ENCODE measurements around the gene ACOX1.

Gene ACOX1

GRCh38 chr17:75926456-75926855 lies 52.5 kb downstream of the ACOX1 start:
- Histone ChIP-seq H3K4me3 (ENCODE audit: control insufficient read depth in 1 of 7, extremely low read depth in 1 of 7, insufficient read depth in 4 of 7, low read depth in 2 of 7, low read length in 6 of 7) (no peak overlapping the region), H3K4me1 (ENCODE audit: control extremely low read depth in 1 of 4, control insufficient read depth in 4 of 4, insufficient read depth in 4 of 4, low read length in 3 of 4) (peaks cover 0 to 1% (median 0%) of the 10 kb centered on the region in 4 experiments), H3K27ac (ENCODE audit: insufficient read depth in 1 of 2, low read depth in 1 of 2, low read length in 2 of 2, poor library complexity in 1 of 2, severe bottlenecking in 2 of 2) (no peak overlapping the region), H3K9me3 (ENCODE audit: control extremely low read depth in 1 of 5, control insufficient read depth in 4 of 5, insufficient read depth in 2 of 5, low read depth in 1 of 5, low read length in 4 of 5) (no peaks in the 10 kb centered on the region), H3K27me3 (replicated peaks in 2 of 5; ENCODE audit: control insufficient read depth in 4 of 5, insufficient read depth in 5 of 5, low read length in 4 of 5) (no peaks in the 10 kb centered on the region), H3K36me3 (ENCODE audit: control insufficient read depth in 4 of 4, insufficient read depth in 4 of 4, low read length in 3 of 4) (peaks cover 0 to 34% (median 9%) of the 10 kb centered on the region in 4 experiments)
- WGBS (ENCODE audit: insufficient coverage), result 94% methylated on average over 4 of the region's 4 CpGs
- no peak for DNase-seq
- ChIA-PET CTCF (interaction anchor here (1.1 to 9.0 kb wide), 7 partner anchors 9 to 83 kb away, joined by 3 to 52 read pairs (median 6); partner anchors contain the start of genes MRPL38 and TRIM65), POLR2A (no interaction called here)

DNA sequence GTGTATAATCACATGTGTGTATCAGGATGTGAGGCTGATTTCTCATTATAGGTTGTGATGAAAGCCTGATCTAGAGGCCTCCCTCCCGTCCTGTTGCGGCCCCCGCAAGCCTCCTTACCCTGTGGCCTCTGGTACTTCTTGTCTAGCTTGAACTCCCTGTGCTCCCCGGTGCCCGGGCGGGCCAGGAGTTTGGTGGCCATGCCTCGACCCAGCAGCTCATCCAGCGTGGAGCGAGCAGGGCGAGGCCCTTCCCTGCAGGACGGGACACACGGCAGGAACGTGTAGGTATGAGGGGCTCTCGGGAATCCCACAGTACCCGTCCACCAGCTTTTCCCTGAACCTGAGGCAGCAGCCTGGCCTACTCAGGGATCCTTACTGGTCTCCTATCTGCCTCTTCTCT lies 53.1 kb downstream of the ACOX1 start:
- DNase-seq, result no peak
- no peak overlapping the region for H3K4me3 ChIP-seq (ENCODE audit: control insufficient read depth in 1 of 7, extremely low read depth in 1 of 7, insufficient read depth in 4 of 7, low read depth in 2 of 7, low read length in 6 of 7)

DNA sequence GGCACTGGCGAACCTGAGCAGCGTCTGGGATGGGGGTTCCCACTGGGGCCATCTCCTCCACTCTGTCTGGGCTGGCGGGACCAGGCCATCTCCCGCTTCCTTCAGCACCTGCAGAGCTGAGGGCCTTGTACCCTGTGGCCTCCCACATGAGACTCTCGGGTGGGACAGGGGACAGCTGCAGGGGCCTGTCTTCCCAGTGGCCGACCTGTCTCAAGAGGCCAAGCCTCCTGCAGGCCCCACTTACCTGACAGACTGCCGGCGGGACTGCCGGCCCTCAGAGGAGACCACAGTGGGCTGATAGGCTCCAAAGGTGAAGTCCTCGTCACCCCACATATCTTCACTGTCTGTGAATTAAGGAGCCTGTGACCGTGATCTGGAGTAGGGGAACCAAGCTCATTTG lies 53.9 kb downstream of the ACOX1 start:
- Histone ChIP-seq H3K27me3 (replicated peaks in 2 of 5; ENCODE audit: control insufficient read depth in 4 of 5, insufficient read depth in 5 of 5, low read length in 4 of 5) (no peaks in the 10 kb centered on the region), H3K36me3 (ENCODE audit: control insufficient read depth in 4 of 4, insufficient read depth in 4 of 4, low read length in 3 of 4) (peaks cover 0 to 37% (median 10%) of the 10 kb centered on the region in 4 experiments), H3K4me1 (ENCODE audit: control extremely low read depth in 1 of 4, control insufficient read depth in 4 of 4, insufficient read depth in 4 of 4, low read length in 3 of 4) (peaks cover 0 to 1% (median 0%) of the 10 kb centered on the region in 4 experiments), H3K9me3 (ENCODE audit: control extremely low read depth in 1 of 5, control insufficient read depth in 4 of 5, insufficient read depth in 2 of 5, low read depth in 1 of 5, low read length in 4 of 5) (no peaks in the 10 kb centered on the region), H3K27ac (ENCODE audit: insufficient read depth in 1 of 2, low read depth in 1 of 2, low read length in 2 of 2, poor library complexity in 1 of 2, severe bottlenecking in 2 of 2) (no peak overlapping the region), H3K4me3 (ENCODE audit: control insufficient read depth in 1 of 7, extremely low read depth in 1 of 7, insufficient read depth in 4 of 7, low read depth in 2 of 7, low read length in 6 of 7) (no peak overlapping the region)
- WGBS (ENCODE audit: insufficient coverage), result 97% methylated on average over 10 of the region's 11 CpGs
- ChIA-PET POLR2A (no interaction called here), CTCF (interaction anchor here (0.6 to 9.0 kb wide), 7 partner anchors 9 to 186 kb away, joined by 3 to 52 read pairs (median 3); no protein-coding TSS in a partner anchor)
- DNase-seq, result no peak

More for the DNA sequence above, 53.1 kb downstream of the ACOX1 start:
- Histone ChIP-seq H3K4me1 (ENCODE audit: control extremely low read depth in 1 of 4, control insufficient read depth in 4 of 4, insufficient read depth in 4 of 4, low read length in 3 of 4) (peaks cover 0 to 1% (median 0%) of the 10 kb centered on the region in 4 experiments), H3K36me3 (ENCODE audit: control insufficient read depth in 4 of 4, insufficient read depth in 4 of 4, low read length in 3 of 4) (peaks cover 0 to 34% (median 9%) of the 10 kb centered on the region in 4 experiments), H3K9me3 (ENCODE audit: control extremely low read depth in 1 of 5, control insufficient read depth in 4 of 5, insufficient read depth in 2 of 5, low read depth in 1 of 5, low read length in 4 of 5) (no peaks in the 10 kb centered on the region), H3K27me3 (replicated peaks in 2 of 5; ENCODE audit: control insufficient read depth in 4 of 5, insufficient read depth in 5 of 5, low read length in 4 of 5) (no peaks in the 10 kb centered on the region), H3K27ac (ENCODE audit: insufficient read depth in 1 of 2, low read depth in 1 of 2, low read length in 2 of 2, poor library complexity in 1 of 2, severe bottlenecking in 2 of 2) (no peak overlapping the region)
- ChIA-PET CTCF (interaction anchor here (0.9 to 9.0 kb wide), 9 partner anchors 8 to 84 kb away, joined by 3 to 52 read pairs (median 4); partner anchors contain the start of gene TRIM65), POLR2A (no interaction called here)
- WGBS (ENCODE audit: insufficient coverage), result 99% methylated on average over 11 of the region's 15 CpGs

GRCh38 chr17:75922963-75923874 lies 55.7 kb downstream of the ACOX1 start:
- H3K4me1 ChIP-seq (ENCODE audit: control extremely low read depth in 1 of 4, control insufficient read depth in 4 of 4, insufficient read depth in 4 of 4, low read length in 3 of 4), result peaks cover 0 to 1% (median 0%) of the 10 kb centered on the region in 4 experiments
- no peak overlapping the region for H3K4me3 ChIP-seq (ENCODE audit: control insufficient read depth in 1 of 7, extremely low read depth in 1 of 7, insufficient read depth in 4 of 7, low read depth in 2 of 7, low read length in 6 of 7)
- WGBS (ENCODE audit: insufficient coverage), result 96% methylated on average over 17 of the region's 19 CpGs
- DNase-seq, result no peak
- peaks cover 0 to 45% (median 15%) of the 10 kb centered on the region in 4 experiments for H3K36me3 ChIP-seq (ENCODE audit: control insufficient read depth in 4 of 4, insufficient read depth in 4 of 4, low read length in 3 of 4)
- H3K9me3 ChIP-seq (ENCODE audit: control extremely low read depth in 1 of 5, control insufficient read depth in 4 of 5, insufficient read depth in 2 of 5, low read depth in 1 of 5, low read length in 4 of 5), result no peaks in the 10 kb centered on the region
- no peaks in the 10 kb centered on the region for H3K27me3 ChIP-seq (replicated peaks in 2 of 5; ENCODE audit: control insufficient read depth in 4 of 5, insufficient read depth in 5 of 5, low read length in 4 of 5)
- POLR2A ChIA-PET, result no interaction called here
- CTCF ChIA-PET, result interaction anchor here (1.3 to 9.0 kb wide), 2 partner anchors 12 to 18 kb away, joined by 4 to 52 read pairs; no protein-coding TSS in a partner anchor
- H3K27ac ChIP-seq (ENCODE audit: insufficient read depth in 1 of 2, low read depth in 1 of 2, low read length in 2 of 2, poor library complexity in 1 of 2, severe bottlenecking in 2 of 2), result no peak overlapping the region

- Histone ChIP-seq H3K4me3 (ENCODE audit: control insufficient read depth in 1 of 7, extremely low read depth in 1 of 7, insufficient read depth in 4 of 7, low read depth in 2 of 7, low read length in 6 of 7) (no peak overlapping the region), H3K9me3 (ENCODE audit: control extremely low read depth in 1 of 5, control insufficient read depth in 4 of 5, insufficient read depth in 2 of 5, low read depth in 1 of 5, low read length in 4 of 5) (no peaks in the 10 kb centered on the region), H3K4me1 (ENCODE audit: control extremely low read depth in 1 of 4, control insufficient read depth in 4 of 4, insufficient read depth in 4 of 4, low read length in 3 of 4) (peaks cover 0 to 1% (median under 1%) of the 10 kb centered on the region in 4 experiments), H3K27ac (ENCODE audit: insufficient read depth in 1 of 2, low read depth in 1 of 2, low read length in 2 of 2, poor library complexity in 1 of 2, severe bottlenecking in 2 of 2) (no peak overlapping the region), H3K27me3 (replicated peaks in 2 of 5; ENCODE audit: control insufficient read depth in 4 of 5, insufficient read depth in 5 of 5, low read length in 4 of 5) (no peaks in the 10 kb centered on the region), H3K36me3 (ENCODE audit: control insufficient read depth in 4 of 4, insufficient read depth in 4 of 4, low read length in 3 of 4) (peaks cover 0 to 45% (median 17%) of the 10 kb centered on the region in 4 experiments)
- POLR2A ChIA-PET, result interaction anchor here (0.9 kb wide), 1 partner anchor 21 kb away, joined by 3 read pairs; no protein-coding TSS in a partner anchor
- WGBS (ENCODE audit: insufficient coverage), result 94% methylated on average over 18 of the region's 18 CpGs
- no peak for DNase-seq
- CTCF ChIA-PET, result interaction anchor here (1.3 to 9.0 kb wide), 2 partner anchors 11 to 17 kb away, joined by 4 to 52 read pairs; no protein-coding TSS in a partner anchor
Observed at GRCh38 chr17:75922173-75922961, 56.6 kb downstream of the ACOX1 start.

DNA sequence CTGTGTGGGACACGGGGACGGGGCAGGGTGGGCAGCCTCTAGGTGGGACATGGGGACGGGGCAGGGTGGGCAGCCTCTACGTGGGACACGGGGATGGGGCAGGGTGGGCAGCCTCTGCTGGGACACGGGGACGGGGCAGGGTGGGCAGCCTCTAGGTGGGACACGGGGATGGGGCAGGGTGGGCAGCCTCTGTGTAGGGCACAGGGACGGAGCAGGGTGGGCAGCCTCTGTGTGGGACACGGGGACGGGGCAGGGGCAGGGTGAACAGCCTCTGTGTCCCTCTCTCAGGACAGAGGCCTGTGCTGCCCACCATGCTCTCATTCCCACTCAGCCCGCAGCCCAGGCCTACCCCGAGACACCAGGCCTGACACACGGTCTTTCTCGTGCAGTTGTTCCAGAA lies 57.4 kb downstream of the ACOX1 start:
- Histone ChIP-seq H3K4me1 (ENCODE audit: control extremely low read depth in 1 of 4, control insufficient read depth in 4 of 4, insufficient read depth in 4 of 4, low read length in 3 of 4) (peaks cover 0 to 3% (median 0%) of the 10 kb centered on the region in 4 experiments), H3K9me3 (ENCODE audit: control extremely low read depth in 1 of 5, control insufficient read depth in 4 of 5, insufficient read depth in 2 of 5, low read depth in 1 of 5, low read length in 4 of 5) (no peaks in the 10 kb centered on the region), H3K27me3 (replicated peaks in 2 of 5; ENCODE audit: control insufficient read depth in 4 of 5, insufficient read depth in 5 of 5, low read length in 4 of 5) (no peaks in the 10 kb centered on the region), H3K4me3 (ENCODE audit: control insufficient read depth in 1 of 7, extremely low read depth in 1 of 7, insufficient read depth in 4 of 7, low read depth in 2 of 7, low read length in 6 of 7) (no peak overlapping the region), H3K36me3 (ENCODE audit: control insufficient read depth in 4 of 4, insufficient read depth in 4 of 4, low read length in 3 of 4) (peaks cover 0 to 42% (median 16%) of the 10 kb centered on the region in 4 experiments), H3K27ac (ENCODE audit: insufficient read depth in 1 of 2, low read depth in 1 of 2, low read length in 2 of 2, poor library complexity in 1 of 2, severe bottlenecking in 2 of 2) (no peak overlapping the region)
- CTCF ChIA-PET, result interaction anchor here (1.0 to 9.0 kb wide), 3 partner anchors 8 to 16 kb away, joined by 4 to 52 read pairs (median 4); no protein-coding TSS in a partner anchor
- WGBS (ENCODE audit: insufficient coverage), result 94% methylated on average over 10 of the region's 15 CpGs
- POLR2A ChIA-PET, result interaction anchor here (0.9 kb wide), 1 partner anchor 22 kb away, joined by 3 read pairs; no protein-coding TSS in a partner anchor
- DNase-seq, result no peak

Measured in common myeloid progenitor, CD34-positive (primary cell).